ENCODE results near the gene KCNK18. TPM values are rescaled to one million over a fixed set of nuclear protein-coding genes. Genes with fewer than 3 reads are reported as not detected.
A peak's percentile ranks its signal among the peaks of the same experiment; 100 is the strongest.

The KCNK18 gene
- total RNA-seq, 1 donor from 2014 or later: not detected

DNA sequence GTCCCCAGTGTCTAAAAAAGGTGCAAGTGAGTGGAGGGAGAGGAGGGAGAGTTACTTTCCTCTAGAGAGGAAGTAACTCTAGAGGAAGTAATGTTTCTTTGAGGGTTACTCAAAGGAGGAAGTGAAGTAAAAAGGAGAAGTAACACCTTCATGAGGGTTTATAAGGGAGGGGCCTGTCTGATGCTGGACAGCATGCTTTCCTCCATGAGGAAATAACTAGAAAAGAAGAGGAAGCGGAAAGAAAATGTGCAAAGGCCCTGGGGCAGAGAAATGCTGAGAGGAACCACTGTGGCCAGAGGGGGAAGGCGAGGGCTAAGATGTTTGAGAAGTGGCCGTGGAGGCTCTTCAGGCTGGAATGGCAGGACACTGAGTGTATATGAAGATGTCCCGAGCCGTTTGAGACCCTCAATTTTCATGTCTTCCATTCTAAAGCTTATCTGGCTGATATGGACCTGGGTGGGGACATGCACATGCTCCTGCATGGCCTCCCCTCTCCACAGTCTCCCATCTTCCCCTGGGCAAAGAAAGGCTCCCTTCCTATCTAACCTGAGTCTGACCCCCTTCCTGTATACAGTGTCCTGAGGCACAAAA, 40.2 kb downstream of the KCNK18 start:
- no peak overlapping the region for H3K4me3 Mint-ChIP-seq (ENCODE audit: unreplicated experiment)
- H3K36me3 Mint-ChIP-seq (ENCODE audit: unreplicated experiment): peaks cover 3% of the 10 kb centered on the region
- H3K27me3 Mint-ChIP-seq (ENCODE audit: unreplicated experiment): peaks cover 6% of the 10 kb centered on the region
- TF ChIP-seq, protein P1, sequence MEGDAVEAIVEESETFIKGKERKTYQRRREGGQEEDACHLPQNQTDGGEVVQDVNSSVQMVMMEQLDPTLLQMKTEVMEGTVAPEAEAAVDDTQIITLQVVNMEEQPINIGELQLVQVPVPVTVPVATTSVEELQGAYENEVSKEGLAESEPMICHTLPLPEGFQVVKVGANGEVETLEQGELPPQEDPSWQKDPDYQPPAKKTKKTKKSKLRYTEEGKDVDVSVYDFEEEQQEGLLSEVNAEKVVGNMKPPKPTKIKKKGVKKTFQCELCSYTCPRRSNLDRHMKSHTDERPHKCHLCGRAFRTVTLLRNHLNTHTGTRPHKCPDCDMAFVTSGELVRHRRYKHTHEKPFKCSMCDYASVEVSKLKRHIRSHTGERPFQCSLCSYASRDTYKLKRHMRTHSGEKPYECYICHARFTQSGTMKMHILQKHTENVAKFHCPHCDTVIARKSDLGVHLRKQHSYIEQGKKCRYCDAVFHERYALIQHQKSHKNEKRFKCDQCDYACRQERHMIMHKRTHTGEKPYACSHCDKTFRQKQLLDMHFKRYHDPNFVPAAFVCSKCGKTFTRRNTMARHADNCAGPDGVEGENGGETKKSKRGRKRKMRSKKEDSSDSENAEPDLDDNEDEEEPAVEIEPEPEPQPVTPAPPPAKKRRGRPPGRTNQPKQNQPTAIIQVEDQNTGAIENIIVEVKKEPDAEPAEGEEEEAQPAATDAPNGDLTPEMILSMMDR (IDR thresholded peaks at IDR 0.05; ENCODE audit: partially characterized antibody, unreplicated experiment): no peak
- no peak overlapping the region for H3K27ac Mint-ChIP-seq (ENCODE audit: unreplicated experiment)
- H3K9me3 Mint-ChIP-seq (ENCODE audit: unreplicated experiment): peaks cover 5% of the 10 kb centered on the region
- peaks cover 15% of the 10 kb centered on the region for H3K4me1 Mint-ChIP-seq (ENCODE audit: low read depth, unreplicated experiment)
- no peak for DNase-seq

DNA sequence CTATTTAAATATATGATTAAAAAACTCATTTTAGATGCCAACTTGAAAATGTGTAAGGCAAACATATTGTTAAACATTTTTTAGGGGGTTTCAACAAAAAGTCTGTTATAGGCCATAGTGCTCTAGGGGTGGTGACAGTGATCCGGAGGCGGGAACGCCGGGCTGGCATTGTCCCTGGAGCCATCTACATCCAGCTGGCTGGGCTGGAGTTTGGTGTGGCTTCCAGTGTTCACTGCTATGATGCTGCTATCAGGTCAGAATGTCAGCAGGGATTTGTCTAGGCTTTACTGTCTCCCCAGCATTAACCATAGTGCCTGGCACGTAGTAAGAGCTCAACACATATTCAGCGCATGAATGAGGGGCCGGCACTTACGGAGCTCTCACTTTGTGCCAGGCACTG, 41.8 kb downstream of the KCNK18 start:
- no peak overlapping the region for H3K27ac Mint-ChIP-seq (ENCODE audit: unreplicated experiment)

DNA sequence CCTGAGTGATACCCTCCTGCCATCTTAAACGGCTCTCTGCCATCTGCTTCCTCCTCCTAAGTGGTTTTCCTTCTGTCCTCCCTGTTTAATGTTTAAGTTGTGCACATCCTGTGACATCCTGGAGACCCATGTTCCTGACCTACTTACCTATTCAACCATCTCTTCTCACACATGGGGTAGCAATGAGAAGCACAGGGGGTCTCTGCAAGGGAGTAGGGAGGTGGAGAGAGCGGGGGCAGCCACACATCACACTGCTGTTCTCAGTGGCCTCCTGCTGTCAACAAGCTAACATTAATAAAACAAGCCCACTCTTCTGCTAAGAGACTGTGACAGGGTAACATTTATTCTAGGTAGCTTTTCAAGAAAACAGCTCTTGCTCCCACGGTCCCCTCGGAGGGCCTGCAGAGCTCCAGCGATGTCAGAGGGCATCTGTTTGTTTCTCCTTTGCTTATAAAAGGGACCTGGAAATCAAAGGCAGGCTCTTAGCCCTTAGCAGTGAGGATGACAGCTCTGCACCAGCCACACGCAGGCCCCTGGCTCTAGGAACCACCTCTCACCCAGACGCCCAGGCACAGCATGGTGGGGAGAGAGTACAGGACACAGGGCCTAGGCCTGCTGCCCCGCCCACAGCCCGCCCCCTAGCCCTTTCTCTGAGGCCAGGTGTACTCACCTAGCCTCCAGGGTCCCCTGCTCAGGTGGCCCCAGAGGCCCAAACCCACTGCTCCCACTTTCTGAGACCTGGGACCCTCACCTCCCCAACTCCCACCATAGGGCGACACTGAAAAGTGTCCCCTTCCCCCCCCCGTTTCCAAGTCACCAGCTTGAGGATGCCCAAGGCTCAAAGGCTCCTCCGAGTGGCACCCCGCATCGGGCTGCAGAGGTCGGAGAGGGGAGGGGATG, 42.7 kb downstream of the KCNK18 start:
- peaks cover 12% of the 10 kb centered on the region for H3K4me1 Mint-ChIP-seq (ENCODE audit: low read depth, unreplicated experiment)
- peaks cover 12% of the 10 kb centered on the region for H3K27me3 Mint-ChIP-seq (ENCODE audit: unreplicated experiment)
- no peak for DNase-seq
- H3K27ac Mint-ChIP-seq (ENCODE audit: unreplicated experiment): peak overlapping the region; percentile 28
- peaks cover 5% of the 10 kb centered on the region for H3K9me3 Mint-ChIP-seq (ENCODE audit: unreplicated experiment)
- TF ChIP-seq, protein P1 (IDR thresholded peaks at IDR 0.05; ENCODE audit: partially characterized antibody, unreplicated experiment): no peak
- peaks cover 3% of the 10 kb centered on the region for H3K36me3 Mint-ChIP-seq (ENCODE audit: unreplicated experiment)
- H3K4me3 Mint-ChIP-seq (ENCODE audit: unreplicated experiment): no peak overlapping the region

More for the DNA sequence above, 41.8 kb downstream of the KCNK18 start:
- peaks cover 17% of the 10 kb centered on the region for H3K4me1 Mint-ChIP-seq (ENCODE audit: low read depth, unreplicated experiment)
- H3K36me3 Mint-ChIP-seq (ENCODE audit: unreplicated experiment): peaks cover 3% of the 10 kb centered on the region
- no peak overlapping the region for H3K4me3 Mint-ChIP-seq (ENCODE audit: unreplicated experiment)
- H3K27me3 Mint-ChIP-seq (ENCODE audit: unreplicated experiment): peaks cover 10% of the 10 kb centered on the region
- peaks cover 5% of the 10 kb centered on the region for H3K9me3 Mint-ChIP-seq (ENCODE audit: unreplicated experiment)
- TF ChIP-seq, protein P1 (IDR thresholded peaks at IDR 0.05; ENCODE audit: partially characterized antibody, unreplicated experiment): no peak
- DNase-seq: no peak

DNA sequence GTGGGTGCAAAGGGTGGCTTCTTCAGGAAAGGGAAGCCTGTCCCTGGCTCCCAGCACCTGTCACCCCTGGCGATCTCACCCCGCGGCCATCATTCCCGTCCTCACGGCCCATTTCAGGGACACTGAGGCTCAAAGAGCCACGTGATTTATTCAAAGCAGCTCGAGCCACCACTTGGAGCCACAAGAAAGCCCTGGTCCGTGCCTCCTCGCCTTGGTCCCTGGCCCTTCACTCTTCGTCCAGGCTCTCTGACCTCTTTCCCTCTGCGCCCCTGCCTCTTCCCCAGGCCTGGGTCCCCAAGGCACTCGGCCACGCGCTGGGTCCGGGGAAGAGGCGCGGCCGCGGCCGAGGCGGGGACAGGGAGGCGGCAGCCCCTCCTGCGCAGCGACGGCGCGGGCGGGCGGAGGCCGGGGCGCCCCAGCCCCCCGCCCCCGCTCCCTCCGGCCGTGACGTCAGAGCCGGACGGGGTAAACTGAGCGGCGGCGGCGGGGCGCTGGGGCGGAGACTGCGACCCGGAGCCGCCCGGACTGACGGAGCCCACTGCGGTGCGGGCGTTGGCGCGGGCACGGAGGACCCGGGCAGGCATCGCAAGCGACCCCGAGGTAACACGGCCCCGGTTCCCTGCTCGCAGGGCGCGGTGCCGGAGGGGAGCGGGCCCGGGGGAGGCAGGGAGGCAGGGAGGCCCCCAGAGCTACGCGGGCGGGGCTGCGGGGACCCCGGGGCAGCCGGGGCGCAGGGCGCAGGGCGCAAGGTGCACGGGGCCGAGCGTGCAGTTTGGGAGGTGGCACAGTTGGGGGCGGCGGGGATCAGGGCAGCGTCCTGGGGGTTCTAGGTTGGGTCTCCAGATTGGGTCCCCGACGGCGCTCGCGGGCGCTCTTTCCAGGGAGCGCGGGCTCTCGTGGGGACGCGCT, 43.6 kb downstream of the KCNK18 start, which contains the start of gene SLC18A2:
TSS of gene SLC18A2 (plus strand) at position 494 of the 909 bp plus-strand sequence. CDS start 580 bp downstream, outside the sequence.
- H3K9me3 Mint-ChIP-seq (ENCODE audit: unreplicated experiment): peaks cover 5% of the 10 kb centered on the region
- H3K27ac Mint-ChIP-seq (ENCODE audit: unreplicated experiment): peak within 1 kb of the TSS; percentile 45
- peaks cover 15% of the 10 kb centered on the region for H3K4me1 Mint-ChIP-seq (ENCODE audit: low read depth, unreplicated experiment)
- H3K36me3 Mint-ChIP-seq (ENCODE audit: unreplicated experiment): peaks cover 3% of the 10 kb centered on the region
- TF ChIP-seq, protein P1 (IDR thresholded peaks at IDR 0.05; ENCODE audit: partially characterized antibody, unreplicated experiment): no peak
- peaks cover 10% of the 10 kb centered on the region for H3K27me3 Mint-ChIP-seq (ENCODE audit: unreplicated experiment)
- no peak for DNase-seq
- peak within 1 kb of the TSS; percentile 87 for H3K4me3 Mint-ChIP-seq (ENCODE audit: unreplicated experiment)

All from glutamatergic neuron (in vitro differentiated cells).